HepG2 (cell line): ENCODE measurements around the gene SDHAF3. TPM values are rescaled to one million over a fixed set of nuclear protein-coding genes. Genes with fewer than 3 reads are reported as not detected.

Experiments used
- ATAC-seq: fragments of 200-7000 bp; cut with Tn5 transposase; 3 replicates; pipeline ENCODE4 v1.9.1; 2020; ENCODE audit warnings: mild to moderate bottlenecking, moderate library complexity
- Bru-seq: library from RNA; stranded (reverse); fragments of 400-500 nt; gene quantifications from one replicate; lab custom pipeline; 2021; lab: Mats Ljungman, UMichigan
- BruChase-seq, 2 experiments: library from RNA; stranded (reverse); fragments of 400-500 nt; gene quantifications; one replicate each; lab custom pipeline; 2021; lab: Mats Ljungman, UMichigan
- BruUV-seq: library from RNA; stranded (reverse); fragments of 400-500 nt; replicated peaks from 2 replicates; lab custom pipeline; 2021; lab: Mats Ljungman, UMichigan
- CTCF ChIA-PET: fragments of 300-600 bp; formaldehyde crosslinking; extraction: SDS; loops from one replicate; lab custom pipeline; 2021; ENCODE audit warnings: low total read pairs, inconsistent platforms, low intra/inter-chr PET ratio; lab: Yijun Ruan, JAX
- POLR2A ChIA-PET: fragments of 350-600 bp; sonication (Branson Sonifier 250); formaldehyde crosslinking; loops from one replicate; lab custom pipeline; 2020; ENCODE audit warnings: antibody characterized with exemption, inconsistent platforms; lab: Yijun Ruan, JAX
- DNase-seq: peaks from one replicate; pipeline ENCODE4 v3.0.0-alpha.2; 2015; ENCODE audit warnings: low spot score
- FAIRE-seq: peaks from 3 replicates; lab custom pipeline; 2011; peaks lifted over from hg19 to GRCh38; lab: Jason Lieb, UNC
- H2AFZ ChIP-seq: one replicate; pipeline ENCODE4 v1.6.1; 2011; ENCODE audit warnings: low read length, inconsistent platforms
- H3K27ac ChIP-seq: fragments of 300-600 bp; 3 replicates; pipeline ENCODE4 v1.8.0; 2011; ENCODE audit warnings: mixed run types, mild to moderate bottlenecking, mixed read lengths, low read length, inconsistent platforms; ENCODE audit not compliant: insufficient read depth; ENCODE audit errors: extremely low read length
- H3K27me3 ChIP-seq, 2 experiments: fragments of 200-600 bp in 1 of 2; 2 replicates in 1 of 2; 3 replicates in 1 of 2; pipeline versions ENCODE4 v1.6.0 to v1.8.0; 2011; ENCODE audit warnings: low read length in 2 of 2, mild to moderate bottlenecking in 2 of 2, moderate library complexity in 2 of 2, inconsistent platforms in 1 of 2; ENCODE audit not compliant: insufficient read depth in 2 of 2, control insufficient read depth in 1 of 2
- H3K36me3 ChIP-seq, 2 experiments: fragments of 200-600 bp in 1 of 2; replicated peaks in 1 of 2; 2 replicates in 1 of 2; 3 replicates in 1 of 2; pipeline versions ENCODE4 v1.5.1 to v1.8.0; 2011; ENCODE audit warnings: low read length in 2 of 2, inconsistent platforms in 1 of 2; ENCODE audit not compliant: insufficient read depth in 2 of 2, control insufficient read depth in 1 of 2
- H3K4me1 ChIP-seq: 2 replicates; pipeline ENCODE4 v1.5.1; 2012; ENCODE audit warnings: low read length, inconsistent platforms; ENCODE audit not compliant: insufficient read depth
- H3K4me2 ChIP-seq: 2 replicates; pipeline ENCODE4 v1.6.0; 2011; ENCODE audit warnings: low read depth, low read length, inconsistent platforms
- H3K4me3 ChIP-seq, 3 experiments: fragments of 200-600 bp in 1 of 3; sonication (generic), shearing (Covaris generic) in 1 of 3; replicated peaks in 1 of 3; 2 replicates each; pipeline ENCODE4 v1.5.1; 2011 to 2016; ENCODE audit warnings: low read length in 3 of 3, inconsistent platforms in 2 of 3, low read depth in 2 of 3, mild to moderate bottlenecking in 2 of 3, control low read depth in 1 of 3, mixed read lengths in 1 of 3; ENCODE audit not compliant: insufficient read depth in 1 of 3
- H3K79me2 ChIP-seq: one replicate; pipeline ENCODE4 v1.6.1; 2011; ENCODE audit warnings: low read length, inconsistent platforms; ENCODE audit not compliant: insufficient read depth
- H3K9ac ChIP-seq: 2 replicates; pipeline ENCODE4 v1.6.0; 2011; ENCODE audit warnings: mild to moderate bottlenecking, low read depth, low read length, inconsistent platforms; ENCODE audit not compliant: insufficient read depth
- H3K9me3 ChIP-seq: 2 replicates; pipeline ENCODE4 v1.5.1; 2012; ENCODE audit warnings: mild to moderate bottlenecking, low read length
- H4K20me1 ChIP-seq: 2 replicates; pipeline ENCODE4 v1.6.0; 2011; ENCODE audit warnings: inconsistent platforms, mild to moderate bottlenecking, low read length, moderate library complexity; ENCODE audit not compliant: insufficient read depth
- HBP1 ChIP-seq: IDR thresholded peaks from 2 replicates; pipeline ENCODE4 v1.6.1; 2016; ENCODE audit warnings: low read depth, control low read depth
- JDP2 ChIP-seq: sonication (generic); formaldehyde crosslinking; IDR thresholded peaks from 2 replicates; pipeline ENCODE4 v1.8.1; 2022; ENCODE audit warnings: missing genetic modification reagents, borderline replicate concordance
- KLF13 ChIP-seq: sonication (generic); formaldehyde crosslinking; IDR thresholded peaks from 2 replicates; pipeline ENCODE4 v1.4.0; 2020; ENCODE audit warnings: mild to moderate bottlenecking, missing genetic modification reagents
- MEF2D ChIP-seq: sonication (generic); formaldehyde crosslinking; IDR thresholded peaks from 2 replicates; pipeline ENCODE4 v1.5.1; 2020; ENCODE audit warnings: mild to moderate bottlenecking, missing genetic modification reagents
- RFXANK ChIP-seq: IDR thresholded peaks from 2 replicates; pipeline ENCODE4 v1.6.1; 2016
- ZBTB21 ChIP-seq: sonication (generic); formaldehyde crosslinking; IDR thresholded peaks from 2 replicates; pipeline ENCODE4 v1.4.0; 2020; ENCODE audit warnings: missing genetic modification reagents
- ZIK1 ChIP-seq: sonication (generic); formaldehyde crosslinking; IDR thresholded peaks from 2 replicates; pipeline ENCODE4 v1.5.0; 2020; ENCODE audit warnings: mild to moderate bottlenecking, low read depth, missing genetic modification reagents, borderline replicate concordance
- ZKSCAN1 ChIP-seq: fragments of 150-350 bp; IDR thresholded peaks from 2 replicates; pipeline ENCODE4 v1.6.1; 2014; ENCODE audit warnings: low read length
- ZKSCAN8 ChIP-seq: IDR thresholded peaks from 2 replicates; pipeline ENCODE4 v1.6.1; 2016; ENCODE audit warnings: borderline replicate concordance, missing genetic modification reagents, missing compliant biosample characterization
- ZNF350 ChIP-seq: sonication (generic); formaldehyde crosslinking; IDR thresholded peaks from 2 replicates; pipeline ENCODE4 v1.4.0; 2020; ENCODE audit warnings: mild to moderate bottlenecking, low read depth, missing genetic modification reagents, borderline replicate concordance
- ZNF430 ChIP-seq: sonication (generic); formaldehyde crosslinking; IDR thresholded peaks from 2 replicates; pipeline ENCODE4 v1.9.0; 2021; ENCODE audit warnings: mild to moderate bottlenecking, missing genetic modification reagents
- ZNF629 ChIP-seq: sonication (generic); formaldehyde crosslinking; conservative IDR thresholded peaks from 2 replicates; pipeline ENCODE4 v1.5.0; 2020; ENCODE audit warnings: missing genetic modification reagents
- WGBS: methylation state at CpG from one replicate; pipeline ENCODE4 v1.1.6; 2017; ENCODE audit warnings: low lambda C conversion rate; 5-methylcytosine and 5-hydroxymethylcytosine counted together
- in situ Hi-C: cut with HindIII; loops from 2 replicates; pipeline ENCODE4 v1.10.0; 2017; ENCODE audit warnings: low pct_unique_long_range_greater_than_20kb; ENCODE audit not compliant: extremely low pct_ligation_motif_present
- intact Hi-C: fragments of 100-400 bp; cut with micrococcal nuclease; formaldehyde crosslinking; loops from one replicate; pipeline ENCODE4 v1.10.0; 2022; ENCODE audit not compliant: unreplicated experiment
- long read RNA-seq, 2 experiments: library from RNA in 1 of 2; library from polyadenylated mRNA in 1 of 2; stranded (forward) in 1 of 2; unstranded in 1 of 2; transcript quantifications; one replicate each; pipeline ENCODE4 v2.0.0, GENCODE V29; 2019 to 2022
- polyA minus RNA-seq, 3 experiments: library from RNA; depleted of rRNA, polyadenylated mRNA; stranded (reverse); fragments of >200 nt; gene quantifications; 2 replicates each; pipeline ENCODE4 v1.2.3, GENCODE V29; 2011; ENCODE audit warnings: low replicate concordance in 1 of 3
- polyA plus RNA-seq, 8 experiments: library from polyadenylated mRNA; depleted of rRNA in 3 of 8; stranded (reverse) in 7 of 8; unstranded in 1 of 8; fragments of >200 nt; fragmentation: Illumina TruSeq in 4 of 8; extraction: Trizol in 4 of 8; gene quantifications; 2 replicates each; pipeline versions ENCODE4 v1.2.1 to v1.2.3, GENCODE V29; 2011 to 2016; ENCODE audit warnings: low read depth in 4 of 8, missing spikeins in 1 of 8, mixed read lengths in 1 of 8; ENCODE audit not compliant: insufficient read depth in 1 of 8
- total RNA-seq, 5 experiments: library from RNA; depleted of rRNA; stranded (reverse); fragments of >200 nt; fragmentation: Illumina TruSeq; extraction: Trizol; gene quantifications; 2 replicates each; pipeline ENCODE4 v1.2.3, GENCODE V29; 2016; ENCODE audit warnings: low read depth in 1 of 5
- TF ChIP-seq, protein P1 (sequence below): sonication (generic); formaldehyde crosslinking; IDR thresholded peaks from 2 replicates; pipeline ENCODE4 v1.5.1; 2020; ENCODE audit warnings: mild to moderate bottlenecking, missing genetic modification reagents, borderline replicate concordance

The SDHAF3 gene
- total RNA-seq (2016; rRNA removed; fragmentation: Illumina TruSeq; extraction: Trizol) (32.6 and 46.9 TPM in 2 replicates), polyA plus RNA-seq (2011; rRNA removed) (11.7 and 15.2 TPM in 2 replicates), polyA minus RNA-seq (2011; rRNA and poly(A)+ RNA removed; ENCODE audit: low replicate concordance) (27.1 and 28.0 TPM in 2 replicates), Bru-seq, nascent RNA (percentile 71 among the genes with signal in this experiment), BruChase-seq, experiment 1, labeled RNA remaining after a 6-hour chase (percentile 58 among the genes with signal in this experiment), BruChase-seq, experiment 2, labeled RNA remaining after a 2-hour chase (percentile 53 among the genes with signal in this experiment)
- 16.0 and 21.0 TPM in 2 replicates for total RNA-seq (2016; cell fraction: cytosol; rRNA removed; fragmentation: Illumina TruSeq; extraction: Trizol; ENCODE audit: low read depth)
- 40.1 and 50.4 TPM in 2 replicates for total RNA-seq (2016; cell fraction: insoluble cytoplasmic fraction; rRNA removed; fragmentation: Illumina TruSeq; extraction: Trizol)
- 26.3 and 29.6 TPM in 2 replicates for total RNA-seq (2016; cell fraction: membrane; rRNA removed; fragmentation: Illumina TruSeq; extraction: Trizol)
- 17.6 and 22.6 TPM in 2 replicates for total RNA-seq (2016; cell fraction: nucleus; rRNA removed; fragmentation: Illumina TruSeq; extraction: Trizol)
- 7.3 and 9.3 TPM in 2 replicates for polyA plus RNA-seq (2011; cell fraction: cytosol; rRNA removed)
- polyA plus RNA-seq (2011; cell fraction: nucleus; rRNA removed): 2.2 and 2.8 TPM in 2 replicates
- polyA plus RNA-seq (2012): 21.1 and 45.4 TPM in 2 replicates
- 18.5 and 25.0 TPM in 2 replicates for polyA plus RNA-seq (2016; cell fraction: cytosol; fragmentation: Illumina TruSeq; extraction: Trizol; ENCODE audit: low read depth)
- 71.8 and 79.1 TPM in 2 replicates for polyA plus RNA-seq (2016; cell fraction: insoluble cytoplasmic fraction; fragmentation: Illumina TruSeq; extraction: Trizol; ENCODE audit: low read depth)
- 38.7 and 40.8 TPM in 2 replicates for polyA plus RNA-seq (2016; cell fraction: membrane; fragmentation: Illumina TruSeq; extraction: Trizol; ENCODE audit: low read depth)
- polyA plus RNA-seq (2016; cell fraction: nucleus; fragmentation: Illumina TruSeq; extraction: Trizol; ENCODE audit: insufficient read depth, low read depth): 32.4 and 35.9 TPM in 2 replicates
- 20.5 and 23.2 TPM in 2 replicates for polyA minus RNA-seq (2011; cell fraction: cytosol; rRNA and poly(A)+ RNA removed)
- polyA minus RNA-seq (2011; cell fraction: nucleus; rRNA and poly(A)+ RNA removed): 16.6 and 19.9 TPM in 2 replicates
- long read RNA-seq, experiment 1, transcript SDHAF3-202 (2 exons, 2,060 nt): major isoform, 51 of 62 reads
- long read RNA-seq, experiment 1, partial matches to known transcripts: 0 of 62 reads
- long read RNA-seq, experiment 1, other reads (novel, unspliced or antisense): 7 of 62 reads
- long read RNA-seq, experiment 2, partial matches to known transcripts: 10 of 24 reads
- long read RNA-seq, experiment 2, other reads (novel, unspliced or antisense): 14 of 24 reads

DNA sequence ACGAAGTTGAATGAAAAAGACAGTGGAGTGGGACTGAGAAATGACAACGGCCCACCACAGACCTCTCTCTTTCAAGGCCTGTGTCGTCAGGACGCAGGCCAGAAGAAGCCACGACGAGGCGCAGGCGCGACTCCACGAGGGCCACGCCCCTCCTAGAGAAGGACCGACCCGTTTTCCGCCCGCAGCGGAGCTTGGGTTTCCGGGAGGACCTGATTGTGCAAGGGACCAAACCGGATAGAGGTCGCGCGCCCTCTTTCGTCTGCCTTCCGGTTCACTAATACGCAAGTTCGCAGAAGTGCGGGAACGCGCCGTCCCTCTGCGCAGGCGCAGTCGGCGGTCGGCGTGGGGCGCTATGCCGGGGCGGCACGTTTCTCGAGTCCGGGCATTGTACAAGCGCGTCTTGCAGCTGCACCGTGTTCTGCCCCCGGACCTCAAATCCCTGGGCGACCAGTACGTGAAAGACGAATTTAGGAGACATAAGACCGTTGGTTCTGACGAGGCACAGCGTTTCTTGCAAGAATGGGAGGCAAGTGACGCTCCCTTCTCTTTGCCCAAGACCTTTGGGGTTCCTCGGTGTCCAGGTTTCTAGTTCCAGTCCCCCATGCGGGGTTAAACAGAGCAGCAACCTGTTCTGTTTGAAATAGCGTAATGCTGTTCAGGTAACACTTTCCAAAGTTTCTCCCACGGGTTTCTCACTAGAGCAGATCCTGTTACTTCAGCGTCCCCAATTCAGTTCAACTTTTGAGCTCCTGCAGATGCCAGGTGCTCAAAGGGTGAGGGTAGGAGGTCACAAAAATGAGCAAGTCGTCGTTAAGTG is at the start of gene SDHAF3:
Gene SDHAF3 (plus strand): TSS at position 327 of the 817 bp plus-strand sequence. CDS start 26 bp downstream, at position 353.
- ATAC-seq: peak; percentile 96
- Histone ChIP-seq H3K36me3 (no peaks in the 10 kb centered on the region), H3K9me3 (no peaks in the 10 kb centered on the region), H3K4me2 (peak within 1 kb of the TSS; percentile 83), H3K4me3 (peak within 1 kb of the TSS; percentile 64 to 83 (median 80)), H3K27ac (peak within 1 kb of the TSS; percentile 76), H4K20me1 (no peaks in the 10 kb centered on the region), H3K9ac (peak within 1 kb of the TSS; percentile 84), H3K27me3 (no peaks in the 10 kb centered on the region; a peak in 1 of 5 replicates), H3K79me2 (peaks cover 41% of the 10 kb centered on the region), H3K4me1 (peaks cover 30% of the 10 kb centered on the region), H2AFZ (peak within 1 kb of the TSS; percentile 86)
- in situ Hi-C loops (loop anchor here (10.0 kb wide), 1 partner anchor 727 kb away; no protein-coding TSS in a partner anchor), intact Hi-C loops (no loop called here)
- DNase-seq: peak; percentile 95
- peak; percentile 73 for FAIRE-seq
- TSS peak; percentile 68 for BruUV-seq
- 8% methylated on average over 23 of the region's 59 CpGs for WGBS
- CTCF ChIA-PET: interaction anchor here (0.9 kb wide), 1 partner anchor 62 kb away, joined by 3 read pairs; no protein-coding TSS in a partner anchor
- POLR2A ChIA-PET: interaction anchor here (1.0 to 2.5 kb wide), 6 partner anchors 12 to 755 kb away, joined by 3 to 12 read pairs (median 6); partner anchors contain the start of gene ASNS
- peak; percentile 93 for TF ChIP-seq MEF2D (CRISPR knock-in tag)
- TF ChIP-seq ZNF629: peak; percentile 52; the same call in 1 of the 2 replicates
- peak; percentile 86 for TF ChIP-seq ZNF430 (CRISPR knock-in tag)
- 0 out of 2 replicates have a peak, but pooled peaks have one; percentile 51 for TF ChIP-seq KLF13 (CRISPR knock-in tag)
- no peak for TF ChIP-seq ZIK1
- TF ChIP-seq RFXANK (CRISPR knock-in tag): no peak
- TF ChIP-seq ZNF350 (CRISPR knock-in tag): peak; percentile 98
- TF ChIP-seq ZKSCAN8: peak; percentile 72; the same call in 1 of the 2 replicates
- TF ChIP-seq, protein P1, sequence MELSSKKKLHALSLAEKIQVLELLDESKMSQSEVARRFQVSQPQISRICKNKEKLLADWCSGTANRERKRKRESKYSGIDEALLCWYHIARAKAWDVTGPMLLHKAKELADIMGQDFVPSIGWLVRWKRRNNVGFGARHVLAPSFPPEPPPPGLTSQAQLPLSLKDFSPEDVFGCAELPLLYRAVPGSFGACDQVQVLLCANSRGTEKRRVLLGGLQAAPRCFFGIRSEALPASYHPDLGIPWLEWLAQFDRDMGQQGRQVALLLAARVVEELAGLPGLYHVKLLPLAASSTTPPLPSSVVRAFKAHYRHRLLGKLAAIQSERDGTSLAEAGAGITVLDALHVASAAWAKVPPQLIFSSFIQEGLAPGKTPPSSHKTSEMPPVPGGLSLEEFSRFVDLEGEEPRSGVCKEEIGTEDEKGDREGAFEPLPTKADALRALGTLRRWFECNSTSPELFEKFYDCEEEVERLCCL: peak; percentile 42; the same call in 1 of the 2 replicates
- peak; percentile 70; the same call in 1 of the 2 replicates for TF ChIP-seq ZBTB21 (CRISPR knock-in tag)
- no peak; the same call in 1 of the 2 replicates for TF ChIP-seq JDP2 (CRISPR knock-in tag)
- TF ChIP-seq ZKSCAN1: no peak
- peak; percentile 18; the same call in 1 of the 2 replicates for TF ChIP-seq HBP1 (CRISPR knock-in tag)
